MCF 10A (cell line): ENCODE data around the gene SMIM41. TPM values are rescaled to one million over a fixed set of nuclear protein-coding genes. Genes with fewer than 3 reads are reported as not detected.

Experiments used
- BruUV-seq: library from RNA; stranded (reverse); fragments of 400-500 nt; replicated peaks from 2 replicates; lab custom pipeline; 2021; lab: Mats Ljungman, UMichigan
- CTCF ChIA-PET: fragments of 300-600 bp; sonication (Branson Sonifier 250); formaldehyde crosslinking; extraction: SDS; loops from one replicate; lab custom pipeline; 2021; ENCODE audit warnings: antibody characterized with exemption, inconsistent platforms; lab: Yijun Ruan, JAX
- POLR2A ChIA-PET: fragments of 300-600, 350-650 bp; sonication (Branson Sonifier 250); formaldehyde crosslinking; extraction: SDS; loops from one replicate; lab custom pipeline; 2020; ENCODE audit warnings: antibody characterized with exemption, inconsistent platforms; lab: Yijun Ruan, JAX
- DNase-seq: peaks from one replicate; pipeline ENCODE4 v3.0.0-alpha.2; 2018; ENCODE audit not compliant: unreplicated experiment
- H3K27ac Mint-ChIP-seq: one replicate; pipeline ENCODE4 v1.8.0; 2022; ENCODE audit warnings: mild to moderate bottlenecking, low read depth, mixed read lengths; ENCODE audit not compliant: unreplicated experiment
- H3K27me3 Mint-ChIP-seq: one replicate; pipeline ENCODE4 v1.8.0; 2022; ENCODE audit warnings: mixed read lengths; ENCODE audit not compliant: insufficient read depth, unreplicated experiment
- H3K36me3 Mint-ChIP-seq: one replicate; pipeline ENCODE4 v1.8.0; 2022; ENCODE audit warnings: mild to moderate bottlenecking, moderate library complexity, mixed read lengths; ENCODE audit not compliant: insufficient read depth, unreplicated experiment
- H3K4me1 Mint-ChIP-seq: one replicate; pipeline ENCODE4 v1.8.0; 2022; ENCODE audit warnings: mixed read lengths; ENCODE audit not compliant: insufficient read depth, unreplicated experiment
- H3K4me3 Mint-ChIP-seq: one replicate; pipeline ENCODE4 v1.8.0; 2022; ENCODE audit warnings: mild to moderate bottlenecking, moderate library complexity, mixed read lengths; ENCODE audit not compliant: unreplicated experiment
- H3K9me3 Mint-ChIP-seq: one replicate; pipeline ENCODE4 v1.8.0; 2022; ENCODE audit warnings: mixed read lengths; ENCODE audit not compliant: unreplicated experiment
- intact Hi-C: fragments of 100-400 bp; cut with micrococcal nuclease; formaldehyde crosslinking; loops from 2 replicates; pipeline ENCODE4 v1.14.1; 2022
- total RNA-seq: library from RNA; stranded (reverse); gene quantifications from 2 replicates; pipeline ENCODE4 v1.2.3, GENCODE V29; 2022
- TF ChIP-seq, protein P1 (sequence below): fragments of 200-600 bp; IDR thresholded peaks from one replicate; pipeline ENCODE4 v1.8.0; 2022; ENCODE audit warnings: antibody characterized with exemption, mild to moderate bottlenecking; ENCODE audit not compliant: unreplicated experiment

The SMIM41 gene
- total RNA-seq, 1 experiment from 2014 or later: not detected

DNA sequence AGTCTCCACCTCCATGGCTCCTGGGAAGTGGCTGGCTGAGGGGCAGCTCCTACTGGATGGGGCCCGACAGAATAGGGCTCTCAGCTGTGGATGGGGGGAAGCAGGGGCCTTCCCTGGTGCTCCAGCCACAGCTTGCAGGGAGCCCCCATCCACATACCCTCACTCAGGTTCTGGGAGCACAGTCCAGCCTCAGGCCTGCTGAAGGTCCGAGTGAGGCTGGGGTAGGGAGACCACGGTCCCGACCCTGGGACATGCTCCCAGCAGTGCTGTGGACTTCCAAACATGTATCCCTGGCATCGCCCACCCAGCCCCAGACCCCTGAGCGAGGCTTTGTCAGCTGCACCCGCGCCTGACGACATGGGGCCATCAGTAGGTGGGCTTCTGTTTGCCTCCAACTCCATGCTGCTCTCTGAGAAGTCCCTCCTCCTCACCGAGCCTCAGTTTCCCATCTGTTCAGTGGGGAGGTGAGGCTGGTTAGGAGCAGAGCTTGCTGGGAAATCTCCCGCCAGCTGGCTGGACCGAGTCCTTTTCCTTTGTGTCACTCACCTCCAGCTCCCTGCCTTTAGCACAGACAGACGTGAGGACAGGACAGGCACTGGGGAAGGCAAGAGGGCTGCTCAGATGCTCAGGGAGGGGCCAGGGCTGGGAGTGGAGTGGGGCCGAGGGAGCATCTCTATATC lies 18.9 kb upstream of the SMIM41 start:
- intact Hi-C loops: no loop called here
- BruUV-seq: no TSS peak
- Mint-ChIP-seq H3K4me3 (no peak overlapping the region), H3K27me3 (peaks cover 6% of the 10 kb centered on the region), H3K27ac (no peak overlapping the region), H3K4me1 (no peaks in the 10 kb centered on the region), H3K36me3 (peaks cover 6% of the 10 kb centered on the region), H3K9me3 (no peaks in the 10 kb centered on the region)
- CTCF ChIA-PET: interaction anchor here (1.0 to 32.1 kb wide), 5 partner anchors 10 to 67 kb away, joined by 3 to 560 read pairs (median 4); partner anchors contain the start of gene SMIM41
- POLR2A ChIA-PET: no interaction called here
- no peak for DNase-seq
- TF ChIP-seq, protein P1, sequence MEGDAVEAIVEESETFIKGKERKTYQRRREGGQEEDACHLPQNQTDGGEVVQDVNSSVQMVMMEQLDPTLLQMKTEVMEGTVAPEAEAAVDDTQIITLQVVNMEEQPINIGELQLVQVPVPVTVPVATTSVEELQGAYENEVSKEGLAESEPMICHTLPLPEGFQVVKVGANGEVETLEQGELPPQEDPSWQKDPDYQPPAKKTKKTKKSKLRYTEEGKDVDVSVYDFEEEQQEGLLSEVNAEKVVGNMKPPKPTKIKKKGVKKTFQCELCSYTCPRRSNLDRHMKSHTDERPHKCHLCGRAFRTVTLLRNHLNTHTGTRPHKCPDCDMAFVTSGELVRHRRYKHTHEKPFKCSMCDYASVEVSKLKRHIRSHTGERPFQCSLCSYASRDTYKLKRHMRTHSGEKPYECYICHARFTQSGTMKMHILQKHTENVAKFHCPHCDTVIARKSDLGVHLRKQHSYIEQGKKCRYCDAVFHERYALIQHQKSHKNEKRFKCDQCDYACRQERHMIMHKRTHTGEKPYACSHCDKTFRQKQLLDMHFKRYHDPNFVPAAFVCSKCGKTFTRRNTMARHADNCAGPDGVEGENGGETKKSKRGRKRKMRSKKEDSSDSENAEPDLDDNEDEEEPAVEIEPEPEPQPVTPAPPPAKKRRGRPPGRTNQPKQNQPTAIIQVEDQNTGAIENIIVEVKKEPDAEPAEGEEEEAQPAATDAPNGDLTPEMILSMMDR: no peak

DNA sequence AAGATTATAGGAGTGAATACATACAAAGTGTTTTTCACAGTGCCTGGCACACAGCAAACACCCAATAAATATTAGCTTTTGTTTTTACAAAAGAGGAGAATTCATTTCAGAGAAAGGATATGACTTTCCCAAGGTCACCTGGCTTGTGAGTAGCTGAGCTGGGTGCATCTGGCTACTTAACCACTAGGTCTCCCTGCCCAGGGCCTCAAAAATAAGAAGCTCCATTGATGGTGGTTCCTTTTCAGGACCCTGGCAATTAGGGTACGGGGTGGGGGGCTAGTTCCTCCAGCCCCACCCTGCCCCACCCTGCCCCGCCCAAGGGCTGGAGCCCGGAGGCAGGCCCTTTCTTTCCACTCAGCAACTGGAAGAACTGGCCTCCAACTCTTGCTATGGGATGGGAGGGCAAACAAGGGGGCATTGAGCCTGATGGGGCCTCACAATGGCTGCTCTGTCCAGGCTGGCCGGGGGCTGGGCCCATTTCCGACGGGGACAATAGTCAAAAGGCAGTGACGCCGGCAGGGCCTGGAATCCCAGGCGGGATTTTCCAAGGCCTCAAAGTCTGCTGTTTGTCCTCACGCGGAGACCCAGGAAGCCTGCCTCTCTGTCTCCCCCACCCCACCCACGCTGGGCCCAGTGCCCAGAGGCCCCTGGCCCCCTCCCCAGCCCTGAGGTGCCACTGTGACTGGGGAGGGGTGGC lies 17.9 kb upstream of the SMIM41 start:
- TF ChIP-seq, protein P1: no peak
- BruUV-seq: no TSS peak
- H3K9me3 Mint-ChIP-seq: no peaks in the 10 kb centered on the region
- DNase-seq: no peak
- peaks cover 16% of the 10 kb centered on the region for H3K27me3 Mint-ChIP-seq
- H3K4me3 Mint-ChIP-seq: no peak overlapping the region
- ChIA-PET POLR2A (no interaction called here), CTCF (interaction anchor here (0.5 to 32.1 kb wide), 5 partner anchors 11 to 68 kb away, joined by 3 to 560 read pairs (median 4); partner anchors contain the start of gene SMIM41)
- no peak overlapping the region for H3K27ac Mint-ChIP-seq
- intact Hi-C loops: no loop called here
- H3K36me3 Mint-ChIP-seq: peaks cover 6% of the 10 kb centered on the region
- no peaks in the 10 kb centered on the region for H3K4me1 Mint-ChIP-seq

DNA sequence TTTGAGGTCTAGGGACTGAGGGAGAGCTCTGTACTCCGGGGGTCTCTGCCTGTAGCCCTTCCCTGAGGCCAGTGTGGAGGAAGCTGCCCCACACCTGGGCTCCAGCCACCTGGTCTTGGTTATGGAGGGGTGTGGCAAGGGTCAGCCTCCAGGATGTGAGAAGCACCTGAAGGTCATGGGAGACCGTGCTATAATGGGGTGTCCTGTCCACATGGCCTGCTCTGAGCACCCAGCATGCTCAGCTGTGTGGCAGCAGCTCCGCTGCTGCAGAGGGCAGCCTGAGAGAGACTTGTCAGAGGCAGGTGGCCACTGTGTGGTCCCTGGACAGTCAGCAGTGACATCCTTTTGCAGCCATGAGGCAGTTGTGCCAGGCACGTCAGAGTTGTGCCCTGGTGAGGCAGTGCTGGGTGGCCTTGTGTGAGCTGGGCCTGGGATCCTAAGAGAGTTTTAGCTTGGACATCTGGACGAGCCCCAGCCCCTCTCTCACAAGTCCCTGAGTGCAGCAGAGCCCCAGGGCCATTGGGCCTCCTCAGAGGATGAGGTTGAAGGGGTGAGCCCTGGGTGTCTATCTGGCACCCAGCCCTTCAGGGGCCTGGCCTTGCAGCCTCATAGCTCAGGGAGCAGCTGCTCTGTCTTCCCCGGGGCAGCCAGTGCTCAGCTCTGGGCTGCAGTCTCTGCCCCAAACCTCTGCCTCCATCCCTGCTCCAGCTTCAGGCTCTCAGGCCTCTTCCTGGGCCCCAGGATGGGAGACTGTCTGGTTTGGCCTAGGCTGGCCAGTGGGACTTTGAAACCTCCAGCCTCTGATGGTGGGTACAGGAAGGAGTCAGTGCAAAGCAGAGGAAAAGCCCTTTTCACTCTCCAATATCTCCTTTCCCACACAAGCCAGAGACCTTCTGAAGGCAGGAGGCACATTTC lies 17.1 kb upstream of the SMIM41 start:
- ChIA-PET CTCF (interaction anchor here (0.5 to 32.1 kb wide), 3 partner anchors 22 to 70 kb away, joined by 4 to 560 read pairs (median 5); no protein-coding TSS in a partner anchor), POLR2A (no interaction called here)
- Mint-ChIP-seq H3K4me3 (no peak overlapping the region), H3K27me3 (peaks cover 20% of the 10 kb centered on the region), H3K36me3 (peaks cover 2% of the 10 kb centered on the region), H3K27ac (no peak overlapping the region), H3K9me3 (no peaks in the 10 kb centered on the region), H3K4me1 (no peaks in the 10 kb centered on the region)
- intact Hi-C loops: no loop called here
- BruUV-seq: no TSS peak
- TF ChIP-seq, protein P1: no peak
- DNase-seq: no peak
